Measurements from ENCODE around the gene SLC1A2.

SLC1A2 gene

GRCh38 chr11:35419184-35419829, at the start of gene SLC1A2:
Gene SLC1A2 (minus strand): TSS chr11:35419558. CDS start chr11:35418966, 592 bp downstream.
- DNase-seq, result peak; percentile 20

- no peak for DNase-seq
These were observed 46.7 kb upstream of the SLC1A2 start for GRCh38 chr11:35466058-35466457.

GRCh38 chr11:35464308-35464707, 45.0 kb upstream of the SLC1A2 start:
- peak; percentile 5 for DNase-seq

GRCh38 chr11:35463331-35463751, 44.0 kb upstream of the SLC1A2 start:
- no peak for DNase-seq

- DNase-seq, result no peak
These were observed 42.7 kb upstream of the SLC1A2 start for GRCh38 chr11:35461917-35462538.

- DNase-seq, result no peak
These were observed 40.1 kb upstream of the SLC1A2 start for GRCh38 chr11:35459489-35459888.

- no peak for DNase-seq
These were observed 39.5 kb upstream of the SLC1A2 start for GRCh38 chr11:35458846-35459245.

GRCh38 chr11:35454362-35454761, 35.0 kb upstream of the SLC1A2 start:
- peak; percentile 18 for DNase-seq

- no peak for DNase-seq
These were observed 17.4 kb upstream of the SLC1A2 start for GRCh38 chr11:35436581-35437250.

- no peak for DNase-seq
These were observed 14.2 kb upstream of the SLC1A2 start for GRCh38 chr11:35433588-35433987.

- DNase-seq, result no peak
These were observed 13.1 kb upstream of the SLC1A2 start for GRCh38 chr11:35432464-35432863.

GRCh38 chr11:35427071-35427470, 7.7 kb upstream of the SLC1A2 start:
- DNase-seq, result no peak

DNA sequence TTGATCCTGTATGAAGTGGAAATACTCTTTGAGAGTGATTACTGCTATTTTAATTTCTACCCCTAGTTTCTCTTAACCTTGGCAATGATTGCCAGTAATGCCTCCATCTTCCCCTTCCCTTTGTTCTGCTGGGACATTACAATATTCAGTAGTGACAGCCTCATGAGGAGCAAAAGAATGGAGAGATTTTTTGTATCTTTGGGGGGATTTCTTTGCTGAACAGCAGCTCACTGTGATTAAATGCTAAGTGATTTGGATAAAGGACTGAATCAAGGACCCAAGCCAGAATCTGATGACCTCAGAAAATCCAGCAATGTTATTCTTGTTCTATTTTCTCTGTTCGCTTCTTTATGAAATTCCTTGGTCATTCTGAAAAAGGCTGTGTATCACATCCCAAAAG, 7.0 kb upstream of the SLC1A2 start:
- DNase-seq, result no peak

- DNase-seq, result no peak
These were observed 6.3 kb upstream of the SLC1A2 start for GRCh38 chr11:35425603-35426212.

GRCh38 chr11:35424157-35424940, 5.0 kb upstream of the SLC1A2 start:
- DNase-seq, result no peak

DNA sequence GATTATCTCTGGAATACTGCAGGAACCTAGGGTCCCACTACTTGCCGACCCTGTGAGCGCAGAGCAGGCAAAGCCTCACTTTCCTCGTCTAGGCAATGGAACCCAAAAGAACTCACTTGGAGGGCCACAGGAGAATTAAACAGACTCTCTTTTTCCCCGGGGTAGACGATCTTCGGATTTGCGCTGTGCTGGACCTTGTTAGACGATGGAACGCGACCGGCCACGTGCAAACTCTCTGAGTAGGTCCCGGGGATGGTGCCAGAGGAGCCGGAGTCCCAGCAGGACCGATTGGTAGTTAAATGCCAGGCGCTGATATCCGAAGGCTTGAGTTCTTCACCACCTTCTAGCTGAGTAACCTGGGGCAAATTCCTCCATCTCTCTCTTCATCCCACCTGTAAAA, 1.0 kb upstream of the SLC1A2 start:
- DNase-seq, result no peak

- peak; percentile 8 for DNase-seq
These were observed 524 bp upstream of the SLC1A2 start for GRCh38 chr11:35419830-35420333.

DNA sequence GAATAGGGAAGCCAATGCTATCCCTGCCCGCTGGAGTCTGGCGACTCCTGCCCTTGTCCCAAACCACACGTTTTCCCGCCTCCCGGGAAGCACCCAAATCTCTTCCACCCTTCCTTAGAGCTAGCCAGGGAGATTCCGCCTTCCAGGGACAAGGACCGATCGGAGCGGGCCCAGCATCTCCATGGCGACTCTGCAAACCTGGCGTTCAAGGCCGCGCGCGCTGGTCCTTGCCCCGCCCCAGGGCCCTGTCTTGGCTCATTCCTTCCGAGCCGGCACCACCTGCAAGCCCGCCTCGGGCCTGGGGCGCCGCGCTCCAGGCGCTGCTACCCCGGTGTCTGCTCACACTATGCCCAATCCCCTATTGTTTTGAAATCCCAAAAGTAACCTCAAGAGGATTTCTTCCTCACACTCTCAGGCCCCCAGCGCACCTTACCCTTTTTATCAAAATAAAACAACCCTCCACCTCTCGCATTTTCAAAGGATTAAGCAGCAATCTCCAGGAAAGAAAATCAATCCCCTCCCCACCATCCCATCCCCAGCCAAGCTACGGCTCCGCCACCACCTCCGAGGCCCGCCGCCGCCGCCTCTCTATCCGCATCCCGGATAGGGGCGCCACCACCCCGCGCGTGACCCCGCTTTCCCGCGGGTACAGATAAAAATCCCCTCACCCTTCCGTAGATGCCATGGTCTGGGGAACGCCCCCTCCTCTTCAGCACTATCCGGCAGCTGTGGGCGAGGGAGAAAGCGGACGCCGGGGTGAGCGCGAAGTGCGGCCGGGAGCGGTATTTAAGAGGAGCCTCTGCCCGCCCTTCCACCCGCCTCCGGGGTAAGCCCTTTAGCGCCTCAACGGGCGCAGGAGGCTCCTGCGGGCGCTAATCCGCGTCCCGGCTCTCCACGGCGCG, 825 bp downstream of the SLC1A2 start:
- DNase-seq, result peak; percentile 54

DNA sequence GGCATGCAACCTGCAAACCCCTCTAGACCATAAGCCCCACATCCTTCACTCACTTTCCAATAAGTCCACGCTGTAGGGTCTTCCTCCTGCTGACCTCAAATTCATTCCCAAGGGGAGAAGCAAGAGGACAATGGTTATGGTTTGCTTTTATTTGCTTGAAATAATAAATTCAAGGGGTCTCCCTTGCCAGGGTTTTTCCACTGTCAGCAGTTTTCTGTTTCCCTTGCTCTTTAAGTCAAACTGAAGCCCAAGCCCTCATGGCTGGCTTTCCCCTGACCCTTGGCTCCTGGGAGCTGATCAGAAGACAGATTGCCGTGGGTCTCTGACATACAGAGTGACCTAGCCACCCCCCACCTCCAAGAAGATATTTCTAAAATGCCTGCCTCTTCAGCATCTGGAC, 3.9 kb downstream of the SLC1A2 start:
- no peak for DNase-seq

DNA sequence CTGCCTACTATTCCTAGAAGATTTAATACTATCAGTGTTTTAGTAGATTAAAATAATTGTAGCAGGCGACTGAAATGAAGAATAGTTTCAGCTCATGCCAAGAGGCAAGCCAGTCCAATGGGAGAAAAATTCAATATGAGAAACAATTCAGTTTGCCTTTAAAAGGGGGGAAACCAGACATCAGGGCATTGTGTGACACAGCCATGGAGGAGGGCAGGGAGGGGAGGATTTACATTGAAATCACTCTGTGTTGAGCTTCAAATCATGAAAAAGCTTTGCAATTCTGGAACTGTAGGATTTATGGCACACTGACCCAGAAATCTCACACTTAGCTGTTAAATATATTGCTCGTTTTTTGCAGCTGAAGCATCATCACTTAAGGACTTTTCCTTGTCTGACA, 4.6 kb downstream of the SLC1A2 start:
- no peak for DNase-seq

DNA sequence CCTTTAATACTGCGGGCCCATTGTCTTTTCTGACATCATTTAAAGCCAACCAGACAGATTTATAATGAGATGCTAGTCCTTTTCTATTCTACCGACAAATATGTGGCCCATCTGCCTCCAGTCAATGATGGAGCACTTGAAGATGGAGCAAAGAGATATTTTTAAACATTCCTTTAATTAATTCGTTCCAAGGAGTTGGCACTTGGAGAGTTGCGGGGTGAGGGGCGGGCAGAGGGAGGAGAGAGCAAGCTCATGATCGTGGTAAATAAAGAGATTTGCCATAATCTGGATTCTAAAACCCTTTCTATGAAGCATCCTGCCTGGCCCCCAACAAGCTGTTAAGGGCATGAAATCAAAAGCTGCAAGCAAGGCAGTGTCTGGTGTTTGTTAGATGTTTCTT, 5.0 kb downstream of the SLC1A2 start:
- DNase-seq, result no peak

- no peak for DNase-seq
These were observed 5.8 kb downstream of the SLC1A2 start for GRCh38 chr11:35413598-35413997.
